Upper lobe of left lung (tissue), 6 donors: ENCODE measurements around the gene GALE. TPM values are rescaled to one million over a fixed set of nuclear protein-coding genes. Genes with fewer than 3 reads are reported as not detected.

Experiments used
- ATAC-seq, 2 donors: fragments of 200-7000 bp; cut with Tn5 transposase; one replicate each; pipeline ENCODE4 v1.9.1; 2022; ENCODE audit warnings: mild to moderate bottlenecking in 2 of 2, moderate library complexity in 2 of 2; ENCODE audit not compliant: low FRiP score in 2 of 2
- DNase-seq, 2 donors: peaks; one replicate each; pipeline ENCODE4 v3.0.0-alpha.2; 2019 to 2020
- H3K27ac ChIP-seq, 4 donors: fragments of 200-600 bp; sonication (generic); one replicate each; pipeline ENCODE4 v1.5.1; 2016 to 2019
- H3K27me3 ChIP-seq, 4 donors: fragments of 200-600 bp; sonication (generic); one replicate each; pipeline ENCODE4 v1.5.1; 2017 to 2019
- H3K36me3 ChIP-seq, 4 donors: fragments of 200-600 bp; sonication (generic); one replicate each; pipeline ENCODE4 v1.5.1; 2016 to 2019
- H3K4me1 ChIP-seq, 4 donors: fragments of 200-600 bp; sonication (generic); one replicate each; pipeline ENCODE4 v1.5.1; 2018 to 2019
- H3K4me3 ChIP-seq, 4 donors: fragments of 200-600 bp; sonication (generic); one replicate each; pipeline ENCODE4 v1.5.1; 2017 to 2019; ENCODE audit warnings: mild to moderate bottlenecking in 2 of 4, moderate library complexity in 1 of 4
- H3K9me3 ChIP-seq, 4 donors: fragments of 200-600 bp; sonication (generic); one replicate each; pipeline ENCODE4 v1.5.1; 2018 to 2019
- CTCF ChIP-seq, 6 experiments: fragments of 450-650 bp in 4 of 6; fragments of 200-600 bp in 2 of 6; sonication (generic) in 2 of 6; IDR thresholded peaks; one replicate each; pipeline ENCODE4 v1.5.1; 2016 to 2019; ENCODE audit warnings: antibody characterized with exemption in 6 of 6
- EP300 ChIP-seq, 4 donors: sonication (generic); formaldehyde crosslinking; IDR thresholded peaks; one replicate each; pipeline ENCODE4 v1.5.1; 2017; ENCODE audit warnings: antibody characterized with exemption in 4 of 4, control low read depth in 2 of 4
- POLR2A ChIP-seq, 4 donors: fragments of 450-650 bp; IDR thresholded peaks; one replicate each; pipeline ENCODE4 v1.5.1; 2016 to 2017; ENCODE audit warnings: antibody characterized with exemption in 4 of 4, mild to moderate bottlenecking in 2 of 4
- POLR2AphosphoS5 ChIP-seq, 2 donors: sonication (generic); formaldehyde crosslinking; IDR thresholded peaks; one replicate each; pipeline ENCODE4 v1.5.1; 2017; ENCODE audit warnings: antibody characterized with exemption in 2 of 2
- WGBS, 2 donors: methylation state at CpG; one replicate each; pipeline ENCODE4 v1.1.5; 2017 to 2018; 5-methylcytosine and 5-hydroxymethylcytosine counted together
- total RNA-seq, 6 donors: library from RNA; depleted of rRNA in 4 of 6; stranded (reverse); fragments of >200 nt in 4 of 6; gene quantifications; one replicate each; pipeline versions ENCODE4 v1.1.0 to v1.2.1, GENCODE V29; 2016 to 2021
- donor health status: DM: no; HTN: no; CAD: no; lungs with moderate emphysema.
- donor health status: DM: no; HTN: yes; CAD: no; lungs with severe emphysema.

GALE gene
- total RNA-seq, 6 donors from 2014 or later = 49.2 to 95.0 (median 59.7) TPM

GRCh38 chr1:23748016-23748415, 52.5 kb downstream of the GALE start:
- H3K4me3 ChIP-seq = no peak overlapping the region
- 52 to 78% methylated on average over 3 of the region's 3 CpGs for WGBS, 2 donors
- ATAC-seq = no peak
- no peak for TF ChIP-seq POLR2A (IDR thresholded peaks at IDR 0.05)
- TF ChIP-seq POLR2AphosphoS5 (IDR thresholded peaks at IDR 0.05) = no peak
- TF ChIP-seq CTCF (IDR thresholded peaks at IDR 0.05) = no peak
- TF ChIP-seq EP300 (IDR thresholded peaks at IDR 0.05) = no peak
- DNase-seq = no peak
- H3K27me3 ChIP-seq = no peaks in the 10 kb centered on the region
- H3K27ac ChIP-seq = peak overlapping the region in 1 of 4 donors; percentile 7
- H3K4me1 ChIP-seq = peaks cover 26 to 51% (median 39%) of the 10 kb centered on the region in 4 donors
- H3K9me3 ChIP-seq = no peaks in the 10 kb centered on the region
- H3K36me3 ChIP-seq = peaks cover 24 to 50% (median 27%) of the 10 kb centered on the region in 4 donors

Other genes with a start within 250 kb of the GALE start
- gene ID3, start 241.3 kb downstream of the GALE start, total RNA-seq = 100 to 1,000 TPM in 4 of 6 donors, 10 to 100 TPM in 2; 75.4 to 269 (median 135) TPM
- 1,000 to 10,000 TPM in 1 of 6 donors, 100 to 1,000 TPM in 5; 497 to 1,020 (median 874) TPM for gene RPL11, start 108.9 kb downstream of the GALE start, total RNA-seq
- gene ELOA, start 57.3 kb downstream of the GALE start, total RNA-seq = 10 to 100 TPM; 43.2 to 71.2 (median 59.0) TPM
- 10 to 100 TPM; 29.5 to 57.0 (median 45.1) TPM for gene PITHD1, start 22.3 kb downstream of the GALE start, total RNA-seq
- gene LYPLA2, start 9.6 kb downstream of the GALE start, total RNA-seq = 10 to 100 TPM; 38.5 to 84.1 (median 59.9) TPM
- gene HMGCL, start 24.7 kb upstream of the GALE start, total RNA-seq = 10 to 100 TPM; 27.5 to 53.3 (median 36.5) TPM
- gene FUCA1, start 67.5 kb upstream of the GALE start, total RNA-seq = 10 to 100 TPM; 22.6 to 70.8 (median 40.5) TPM
- gene CNR2, start 112.6 kb upstream of the GALE start, total RNA-seq = under 1 TPM in 4 of 6 donors, not detected in 2; 0.13 to 0.59 (median 0.24) TPM
- 100 to 1,000 TPM; 101 to 892 (median 139) TPM for gene PNRC2, start 159.1 kb upstream of the GALE start, total RNA-seq
- gene SRSF10, start 179.6 kb upstream of the GALE start, total RNA-seq = 100 to 1,000 TPM in 2 of 6 donors, 10 to 100 TPM in 4; 66.3 to 187 (median 88.7) TPM